Activated CD4-positive, alpha-beta memory T cell treated with anti-CD3 and anti-CD28 coated beads for 36 hours (primary cell): ENCODE results near the gene MCOLN2. TPM values are rescaled to one million over a fixed set of nuclear protein-coding genes. Genes with fewer than 3 reads are reported as not detected.
A peak's percentile ranks its signal among the peaks of the same experiment; 100 is the strongest.
"Not testable (repeated sequence)": the region's sequence is repeated elsewhere in the genome, so short reads cannot be mapped to it uniquely, and the experiment has no call there.

Source experiments
- CTCF ChIA-PET: fragments of 350-600 bp; sonication (Branson Sonifier 250); formaldehyde crosslinking; loops from one replicate; lab custom pipeline; 2021; ENCODE audit warnings: antibody characterized with exemption, inconsistent platforms; lab: Charles Lee
- POLR2A ChIA-PET: fragments of 350-600 bp; sonication (Branson Sonifier 250); formaldehyde crosslinking; loops from one replicate; lab custom pipeline; 2021; ENCODE audit warnings: antibody characterized with exemption; lab: Charles Lee
- DNase-seq: peaks from one replicate; pipeline ENCODE4 v3.0.0-alpha.2; 2020
- H3K27ac Mint-ChIP-seq: one replicate; pipeline ENCODE4 v1.8.0; 2021; ENCODE audit warnings: mixed read lengths
- H3K27me3 Mint-ChIP-seq: one replicate; pipeline ENCODE4 v1.8.0; 2021; ENCODE audit warnings: mixed read lengths
- H3K36me3 Mint-ChIP-seq: one replicate; pipeline ENCODE4 v1.8.0; 2021; ENCODE audit warnings: mixed read lengths
- H3K4me1 Mint-ChIP-seq: one replicate; pipeline ENCODE4 v1.8.0; 2021; ENCODE audit warnings: low read depth, mixed read lengths
- H3K4me3 Mint-ChIP-seq: one replicate; pipeline ENCODE4 v1.8.0; 2021; ENCODE audit warnings: mild to moderate bottlenecking, mixed read lengths
- H3K9me3 Mint-ChIP-seq: one replicate; pipeline ENCODE4 v1.8.0; 2021; ENCODE audit warnings: mixed read lengths
- intact Hi-C: fragments of 100-400 bp; cut with micrococcal nuclease; formaldehyde crosslinking; loops from one replicate; pipeline ENCODE4 v1.15.1; 2023
- total RNA-seq, 2 experiments: library from RNA; stranded (reverse); gene quantifications; one replicate each; pipeline ENCODE4 v1.2.3, GENCODE V29; 2021

Gene MCOLN2
- total RNA-seq, 2 experiments from 2014 or later: 42.1 to 43.2 TPM

- Mint-ChIP-seq H3K4me1 (peaks cover 5% of the 10 kb centered on the region), H3K27me3 (no peaks in the 10 kb centered on the region), H3K36me3 (no peaks in the 10 kb centered on the region), H3K9me3 (no peaks in the 10 kb centered on the region), H3K27ac (no peak overlapping the region), H3K4me3 (no peak overlapping the region)
- ChIA-PET CTCF (no interaction called here), POLR2A (no interaction called here)
- DNase-seq: no peak
- intact Hi-C loops: no loop called here
Observed at GRCh38 chr1:85015826-85016225, 18.9 kb upstream of the MCOLN2 start.

GRCh38 chr1:85005641-85006040 lies 8.7 kb upstream of the MCOLN2 start:
- intact Hi-C loops, DNase-seq, H3K27ac Mint-ChIP-seq, H3K27me3 Mint-ChIP-seq, H3K4me3 Mint-ChIP-seq, POLR2A ChIA-PET, H3K4me1 Mint-ChIP-seq: not testable (repeated sequence)
- peaks cover 46% of the 10 kb centered on the region for H3K36me3 Mint-ChIP-seq
- peaks cover 44% of the 10 kb centered on the region for H3K9me3 Mint-ChIP-seq
- CTCF ChIA-PET: interaction anchor here (4.9 kb wide), 1 partner anchor 61 kb away, joined by 17 read pairs; no protein-coding TSS in a partner anchor

GRCh38 chr1:85001742-85002141 lies 4.8 kb upstream of the MCOLN2 start:
- intact Hi-C loops: no loop called here
- no peak for DNase-seq
- Mint-ChIP-seq H3K27me3 (peaks cover 12% of the 10 kb centered on the region), H3K36me3 (peaks cover 31% of the 10 kb centered on the region), H3K27ac (no peak overlapping the region), H3K4me3 (no peak overlapping the region), H3K4me1 (peaks cover 27% of the 10 kb centered on the region), H3K9me3 (peaks cover 25% of the 10 kb centered on the region)
- ChIA-PET CTCF (interaction anchor here (1.1 to 1.4 kb wide), 2 partner anchors 57 to 253 kb away, joined by 4 to 8 read pairs; no protein-coding TSS in a partner anchor), POLR2A (interaction anchor here (0.8 kb wide), 1 partner anchor 26 kb away, joined by 3 read pairs; no protein-coding TSS in a partner anchor)

- peaks cover 28% of the 10 kb centered on the region for H3K4me1 Mint-ChIP-seq
- peaks cover 4% of the 10 kb centered on the region for H3K9me3 Mint-ChIP-seq
- peak overlapping the region; percentile 49 for H3K27ac Mint-ChIP-seq
- POLR2A ChIA-PET: no interaction called here
- peaks cover 25% of the 10 kb centered on the region for H3K36me3 Mint-ChIP-seq
- DNase-seq: peak; percentile 73
- intact Hi-C loops: loop anchor here (1.0 to 5.0 kb wide), 4 partner anchors 28 to 851 kb away; partner anchors contain the start of gene MCOLN3
- CTCF ChIA-PET: interaction anchor here (0.9 to 1.7 kb wide), 4 partner anchors 42 to 54 kb away, joined by 3 to 8 read pairs (median 4); no protein-coding TSS in a partner anchor
- peaks cover 12% of the 10 kb centered on the region for H3K27me3 Mint-ChIP-seq
- peak overlapping the region; percentile 77 for H3K4me3 Mint-ChIP-seq
Observed at GRCh38 chr1:84998642-84999280, 1.8 kb upstream of the MCOLN2 start.

- POLR2A ChIA-PET: interaction anchor here (4.1 kb wide), 1 partner anchor 38 kb away, joined by 41 read pairs; no protein-coding TSS in a partner anchor
- intact Hi-C loops: loop anchor here (1.0 to 5.0 kb wide), 8 partner anchors 29 to 851 kb away; partner anchors contain the start of genes BCL10, C1orf52, CTBS and SYDE2
- H3K4me3 Mint-ChIP-seq: peak overlapping the region; percentile 77
- H3K9me3 Mint-ChIP-seq: no peaks in the 10 kb centered on the region
- H3K27me3 Mint-ChIP-seq: peaks cover 12% of the 10 kb centered on the region
- peak overlapping the region; percentile 77 for H3K27ac Mint-ChIP-seq
- CTCF ChIA-PET: interaction anchor here (0.9 to 1.0 kb wide), 3 partner anchors 41 to 53 kb away, joined by 3 to 8 read pairs (median 3); no protein-coding TSS in a partner anchor
- H3K36me3 Mint-ChIP-seq: peaks cover 22% of the 10 kb centered on the region
- peak; percentile 41 for DNase-seq
- H3K4me1 Mint-ChIP-seq: peaks cover 33% of the 10 kb centered on the region
Observed at GRCh38 chr1:84997667-84998600, 1.0 kb upstream of the MCOLN2 start.

GRCh38 chr1:84995484-84996334 lies 1.2 kb downstream of the MCOLN2 start:
- peak; percentile 50 for DNase-seq
- Mint-ChIP-seq H3K27me3 (peaks cover 8% of the 10 kb centered on the region), H3K4me1 (peaks cover 50% of the 10 kb centered on the region), H3K9me3 (no peaks in the 10 kb centered on the region), H3K4me3 (peak overlapping the region; percentile 77), H3K36me3 (peaks cover 21% of the 10 kb centered on the region), H3K27ac (peak overlapping the region; percentile 95)
- intact Hi-C loops: loop anchor here (1.0 to 5.0 kb wide), 11 partner anchors 7 to 848 kb away; partner anchors contain the start of genes BCL10, CTBS, SYDE2 and ZNHIT6
- POLR2A ChIA-PET: interaction anchor here (1.0 to 4.1 kb wide), 9 partner anchors 10 to 280 kb away, joined by 3 to 41 read pairs (median 7); partner anchors contain the start of gene BCL10
- CTCF ChIA-PET: interaction anchor here (0.9 to 3.8 kb wide), 8 partner anchors 24 to 264 kb away, joined by 3 to 44 read pairs (median 8); partner anchors contain the start of gene C1orf52

GRCh38 chr1:84991097-84991920 lies 5.6 kb downstream of the MCOLN2 start:
- intact Hi-C loops: loop anchor here (1.0 kb wide), 2 partner anchors 21 to 46 kb away; no protein-coding TSS in a partner anchor
- Mint-ChIP-seq H3K9me3 (no peaks in the 10 kb centered on the region), H3K27me3 (no peaks in the 10 kb centered on the region), H3K27ac (peak overlapping the region; percentile 79), H3K4me1 (peaks cover 48% of the 10 kb centered on the region), H3K36me3 (peaks cover 22% of the 10 kb centered on the region), H3K4me3 (peak overlapping the region; percentile 44)
- DNase-seq: no peak
- CTCF ChIA-PET: interaction anchor here (0.6 to 2.9 kb wide), 5 partner anchors 19 to 268 kb away, joined by 3 to 16 read pairs (median 6); partner anchors contain the start of gene C1orf52
- POLR2A ChIA-PET: interaction anchor here (1.0 to 1.6 kb wide), 3 partner anchors 19 to 32 kb away, joined by 5 to 8 read pairs (median 6); no protein-coding TSS in a partner anchor

- Mint-ChIP-seq H3K4me1 (peaks cover 52% of the 10 kb centered on the region), H3K9me3 (no peaks in the 10 kb centered on the region), H3K27ac (peak overlapping the region; percentile 40), H3K4me3 (peak overlapping the region; percentile 28), H3K36me3 (peaks cover 29% of the 10 kb centered on the region), H3K27me3 (no peaks in the 10 kb centered on the region)
- peak; percentile 59 for DNase-seq
- ChIA-PET POLR2A (no interaction called here), CTCF (no interaction called here)
- intact Hi-C loops: loop anchor here (1.0 kb wide), 3 partner anchors 8 to 29 kb away; no protein-coding TSS in a partner anchor
Observed at GRCh38 chr1:84988588-84988987, 8.3 kb downstream of the MCOLN2 start.

- DNase-seq, intact Hi-C loops, H3K9me3 Mint-ChIP-seq, CTCF ChIA-PET, H3K27me3 Mint-ChIP-seq, H3K4me3 Mint-ChIP-seq: not testable (repeated sequence)
- peaks cover 25% of the 10 kb centered on the region for H3K36me3 Mint-ChIP-seq
- peak overlapping the region; percentile 30 for H3K27ac Mint-ChIP-seq
- H3K4me1 Mint-ChIP-seq: peaks cover 38% of the 10 kb centered on the region
- POLR2A ChIA-PET: interaction anchor here (1.2 kb wide), 1 partner anchor 9 kb away, joined by 3 read pairs; no protein-coding TSS in a partner anchor
Observed at GRCh38 chr1:84986561-84986960, 10.4 kb downstream of the MCOLN2 start.

GRCh38 chr1:84985365-84985764 lies 11.5 kb downstream of the MCOLN2 start:
- Mint-ChIP-seq H3K27ac (no peak overlapping the region), H3K4me1 (peaks cover 36% of the 10 kb centered on the region), H3K36me3 (peaks cover 36% of the 10 kb centered on the region), H3K9me3 (peaks cover 5% of the 10 kb centered on the region), H3K4me3 (no peak overlapping the region), H3K27me3 (no peaks in the 10 kb centered on the region)
- intact Hi-C loops: no loop called here
- no peak for DNase-seq
- ChIA-PET POLR2A (interaction anchor here (1.2 kb wide), 1 partner anchor 10 kb away, joined by 3 read pairs; no protein-coding TSS in a partner anchor), CTCF (no interaction called here)
